Testis (tissue), 2 donors: ENCODE results near the gene MRPS2.

Experiments
- POLR2A ChIP-seq: fragments of 450-650 bp; IDR thresholded peaks from one replicate; pipeline ENCODE4 v1.6.1; 2017; ENCODE audit warnings: antibody characterized with exemption, mild to moderate bottlenecking, moderate library complexity
- TF ChIP-seq, protein P1 (sequence below), 3 experiments: fragments of 450-650 bp in 2 of 3; fragments of 200-600 bp in 1 of 3; sonication (generic) in 1 of 3; IDR thresholded peaks; one replicate each; pipeline ENCODE4 v1.5.1; 2016 to 2019; ENCODE audit warnings: antibody characterized with exemption in 3 of 3, mild to moderate bottlenecking in 2 of 3, moderate library complexity in 1 of 3

DNA sequence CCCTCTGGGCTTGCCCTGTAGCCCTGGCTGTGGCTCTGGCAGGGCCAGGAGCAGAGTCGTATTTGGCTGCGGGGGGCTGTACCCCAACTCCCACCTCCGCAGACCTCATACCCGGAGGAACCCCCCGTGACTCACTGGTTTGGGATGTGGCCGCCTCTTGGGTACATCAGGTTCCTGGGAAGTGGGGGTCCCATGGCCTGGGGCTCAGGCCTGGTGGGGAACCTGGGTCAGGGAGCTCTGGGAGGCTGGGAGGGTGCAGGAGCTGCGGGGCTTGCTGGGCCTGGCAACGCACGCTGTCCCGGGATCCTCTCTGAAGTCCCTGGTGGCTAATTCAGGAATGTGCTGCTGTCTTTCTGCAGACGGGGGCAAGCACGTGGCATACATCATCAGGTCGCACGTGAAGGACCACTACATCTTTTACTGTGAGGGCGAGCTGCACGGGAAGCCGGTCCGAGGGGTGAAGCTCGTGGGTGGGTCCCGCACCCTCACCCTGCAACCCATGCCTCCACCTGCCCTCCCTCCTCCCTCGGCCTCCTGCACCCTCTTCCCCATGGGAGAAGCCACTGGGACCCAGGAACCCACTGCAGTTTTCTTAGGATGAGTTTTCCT lies 23.1 kb downstream of the MRPS2 start:
- TF ChIP-seq, protein P1, sequence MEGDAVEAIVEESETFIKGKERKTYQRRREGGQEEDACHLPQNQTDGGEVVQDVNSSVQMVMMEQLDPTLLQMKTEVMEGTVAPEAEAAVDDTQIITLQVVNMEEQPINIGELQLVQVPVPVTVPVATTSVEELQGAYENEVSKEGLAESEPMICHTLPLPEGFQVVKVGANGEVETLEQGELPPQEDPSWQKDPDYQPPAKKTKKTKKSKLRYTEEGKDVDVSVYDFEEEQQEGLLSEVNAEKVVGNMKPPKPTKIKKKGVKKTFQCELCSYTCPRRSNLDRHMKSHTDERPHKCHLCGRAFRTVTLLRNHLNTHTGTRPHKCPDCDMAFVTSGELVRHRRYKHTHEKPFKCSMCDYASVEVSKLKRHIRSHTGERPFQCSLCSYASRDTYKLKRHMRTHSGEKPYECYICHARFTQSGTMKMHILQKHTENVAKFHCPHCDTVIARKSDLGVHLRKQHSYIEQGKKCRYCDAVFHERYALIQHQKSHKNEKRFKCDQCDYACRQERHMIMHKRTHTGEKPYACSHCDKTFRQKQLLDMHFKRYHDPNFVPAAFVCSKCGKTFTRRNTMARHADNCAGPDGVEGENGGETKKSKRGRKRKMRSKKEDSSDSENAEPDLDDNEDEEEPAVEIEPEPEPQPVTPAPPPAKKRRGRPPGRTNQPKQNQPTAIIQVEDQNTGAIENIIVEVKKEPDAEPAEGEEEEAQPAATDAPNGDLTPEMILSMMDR (IDR thresholded peaks at IDR 0.05) = no peak
- TF ChIP-seq POLR2A = no peak
